Measurements from ENCODE around the gene IFNGR1. TPM values are rescaled to one million over a fixed set of nuclear protein-coding genes. Genes with fewer than 3 reads are reported as not detected.
"Not testable (repeated sequence)": the region's sequence is repeated elsewhere in the genome, so short reads cannot be mapped to it uniquely, and the experiment has no call there.

IFNGR1 gene
- total RNA-seq, 1 donor from 2014 or later = 112 TPM

DNA sequence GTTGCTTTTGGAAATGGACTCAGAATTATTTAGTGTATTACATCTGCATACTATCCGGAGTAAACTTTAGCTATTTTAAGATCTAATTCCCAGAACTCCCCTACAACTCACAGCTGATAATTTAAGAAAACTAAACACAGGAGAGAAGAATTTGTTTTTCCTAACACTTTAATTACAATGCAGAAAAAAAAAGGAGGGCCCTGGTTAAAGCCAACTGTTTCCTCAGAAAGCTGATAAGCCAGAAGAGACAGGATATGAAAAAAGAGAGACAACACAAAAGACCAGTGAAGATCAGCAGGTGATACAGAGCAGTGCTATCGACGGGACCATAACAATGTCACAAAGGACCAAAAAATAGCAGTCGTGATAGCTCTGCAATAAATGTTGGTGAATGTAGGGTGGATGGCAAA is 5.8 kb downstream of the IFNGR1 start:
- DNase-seq = no peak

DNA sequence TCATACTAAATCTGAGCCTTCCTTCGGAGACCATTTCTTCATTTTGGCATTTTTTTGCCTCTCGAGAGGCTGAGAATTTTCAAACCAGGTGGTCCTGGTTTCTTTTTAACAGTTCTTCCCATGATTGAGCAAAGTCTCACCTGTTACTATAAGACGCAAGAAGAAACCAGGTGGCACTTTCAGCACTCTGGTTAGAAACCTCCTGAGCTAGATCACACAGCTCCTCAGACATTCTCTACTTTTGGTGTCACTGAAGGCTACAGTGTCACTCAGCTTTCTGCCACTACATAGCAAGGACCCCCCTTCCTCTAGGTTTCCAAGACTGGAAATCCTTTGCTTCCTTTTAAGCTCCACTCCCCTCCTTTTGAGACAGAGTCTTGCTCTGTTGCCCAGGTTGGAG is 7.3 kb downstream of the IFNGR1 start:
- no peak for DNase-seq

GRCh38 chr6:137210903-137211302 is 8.3 kb downstream of the IFNGR1 start:
- DNase-seq = no peak

DNA sequence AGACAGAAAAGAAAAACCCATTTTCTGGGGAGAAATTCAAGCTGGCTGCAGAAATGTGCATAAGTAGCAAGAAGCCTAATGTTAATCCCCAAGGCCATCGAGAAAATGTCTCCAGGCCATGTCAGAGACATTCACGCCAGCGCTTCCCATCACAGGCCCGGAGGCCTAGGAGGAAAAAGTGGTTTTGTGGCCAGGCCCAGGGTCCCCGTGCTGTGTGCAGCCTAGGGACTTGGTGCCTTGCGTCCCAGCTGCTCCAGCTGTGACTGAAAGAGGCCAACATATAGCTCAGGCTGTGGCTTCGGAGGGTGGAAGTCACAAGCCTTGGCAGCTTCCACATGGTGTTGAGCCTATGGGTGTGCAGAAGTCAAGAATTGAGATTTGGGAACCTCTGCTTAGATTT is 10.9 kb downstream of the IFNGR1 start:
- DNase-seq = no peak

DNA sequence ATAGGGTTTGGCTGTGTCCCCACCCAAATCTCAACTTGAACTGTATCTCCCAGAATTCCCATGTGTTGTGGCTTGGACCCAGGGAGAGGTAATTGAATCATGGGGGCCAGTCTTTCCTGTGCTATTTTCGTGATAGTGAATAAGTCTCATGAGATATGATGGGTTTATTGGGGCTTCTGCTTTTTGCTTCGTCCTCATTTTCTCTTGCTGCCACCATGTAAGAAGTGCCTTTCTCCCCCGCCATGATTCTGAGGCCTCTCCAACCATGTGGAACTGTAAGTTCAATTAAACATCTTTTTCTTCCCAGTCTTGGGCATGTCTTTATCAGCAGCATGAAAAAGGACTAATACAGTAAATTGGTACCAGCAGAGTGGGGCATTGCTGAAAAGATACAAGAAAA is 11.7 kb downstream of the IFNGR1 start:
- DNase-seq = not testable (repeated sequence)

GRCh38 chr6:137206577-137206976 is 12.6 kb downstream of the IFNGR1 start:
- no peak for DNase-seq

DNA sequence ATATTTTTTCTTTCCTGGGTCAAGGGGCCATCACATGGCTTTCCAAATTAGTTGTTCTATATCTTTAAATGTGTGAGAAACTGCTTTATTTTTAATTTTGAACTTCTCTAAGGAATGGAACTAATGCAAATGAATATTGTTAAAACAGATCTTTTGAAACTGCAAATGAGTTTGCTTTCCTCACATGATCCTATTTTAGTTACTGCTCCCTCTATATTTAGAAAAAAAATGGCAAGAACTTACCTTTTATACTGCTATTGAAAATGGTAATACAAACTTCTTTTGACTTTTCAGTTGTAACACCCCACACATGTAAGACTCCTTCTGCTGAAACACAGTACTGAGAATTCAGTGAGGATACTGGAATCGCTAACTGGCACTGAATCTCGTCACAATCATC is 15.9 kb downstream of the IFNGR1 start:
- no peak for DNase-seq

DNA sequence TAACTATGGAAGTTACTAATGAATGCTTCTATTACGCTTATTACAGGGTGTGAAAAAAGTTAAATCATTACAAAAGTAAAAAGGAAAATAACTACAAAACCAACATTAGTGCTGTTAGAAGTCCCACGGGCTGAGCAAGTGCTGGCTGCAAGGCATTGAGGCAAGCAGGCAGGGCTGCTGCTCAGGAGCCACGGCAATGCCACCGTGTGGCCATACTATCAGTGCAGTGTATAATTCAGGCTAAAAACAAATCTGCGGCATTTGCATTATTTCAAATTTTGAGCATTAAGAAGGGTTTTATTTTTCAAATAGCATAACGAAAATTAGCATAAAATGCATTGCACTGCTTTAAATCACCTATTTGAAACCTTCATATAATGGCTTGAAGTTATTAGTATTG is 17.1 kb downstream of the IFNGR1 start:
- no peak for DNase-seq

- no peak for DNase-seq
These were observed 18.2 kb downstream of the IFNGR1 start for GRCh38 chr6:137201006-137201405.

GRCh38 chr6:137200288-137200687 is 18.9 kb downstream of the IFNGR1 start:
- no peak for DNase-seq

DNA sequence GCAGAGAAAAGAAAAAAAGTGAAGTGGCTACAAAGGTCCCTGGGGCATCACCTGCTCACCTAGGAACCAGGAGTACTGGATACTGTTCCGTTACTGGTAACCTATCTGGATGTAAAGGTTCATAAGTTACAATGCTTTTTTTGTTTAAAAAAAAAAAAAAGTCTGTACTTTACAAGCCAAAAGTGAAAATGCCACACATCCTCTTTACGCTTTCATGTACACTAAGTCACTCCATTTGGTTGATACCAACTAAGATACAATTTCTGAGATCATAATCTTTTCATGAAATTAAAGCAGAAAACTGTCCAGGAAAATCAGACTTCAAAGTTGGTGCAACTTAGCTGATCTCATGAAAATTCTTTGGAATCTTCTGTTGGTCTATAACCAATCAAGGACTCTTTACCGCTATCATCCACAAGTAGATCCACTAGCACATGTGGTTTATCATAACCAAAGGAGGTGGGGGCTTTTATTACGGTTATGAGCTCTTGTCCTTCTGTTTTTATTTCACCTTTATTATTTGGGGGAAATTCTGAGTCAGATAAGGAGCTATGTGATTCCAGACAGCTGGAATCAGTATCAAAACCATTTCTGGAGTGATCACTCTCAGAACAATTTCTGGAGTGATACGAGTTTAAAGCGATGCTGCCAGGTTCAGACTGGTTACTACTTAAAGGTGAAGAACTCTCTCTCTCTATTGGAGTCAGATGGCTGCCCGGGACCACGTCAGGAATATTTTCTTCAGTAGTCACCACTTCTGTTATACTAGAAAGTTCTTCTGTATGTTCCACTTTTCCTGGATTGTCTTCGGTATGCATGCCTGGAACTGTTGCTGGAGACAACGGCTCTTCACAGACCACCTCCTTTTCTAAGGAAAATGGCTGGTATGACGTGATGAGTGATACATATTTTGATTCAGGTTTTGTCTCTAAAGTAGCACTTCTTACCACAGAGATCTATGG is 21.2 kb downstream of the IFNGR1 start:
- no peak for DNase-seq

GRCh38 chr6:137193256-137194070 is 25.7 kb downstream of the IFNGR1 start:
- DNase-seq = no peak

- no peak for DNase-seq
These were observed 26.4 kb downstream of the IFNGR1 start for GRCh38 chr6:137192821-137193220.

DNA sequence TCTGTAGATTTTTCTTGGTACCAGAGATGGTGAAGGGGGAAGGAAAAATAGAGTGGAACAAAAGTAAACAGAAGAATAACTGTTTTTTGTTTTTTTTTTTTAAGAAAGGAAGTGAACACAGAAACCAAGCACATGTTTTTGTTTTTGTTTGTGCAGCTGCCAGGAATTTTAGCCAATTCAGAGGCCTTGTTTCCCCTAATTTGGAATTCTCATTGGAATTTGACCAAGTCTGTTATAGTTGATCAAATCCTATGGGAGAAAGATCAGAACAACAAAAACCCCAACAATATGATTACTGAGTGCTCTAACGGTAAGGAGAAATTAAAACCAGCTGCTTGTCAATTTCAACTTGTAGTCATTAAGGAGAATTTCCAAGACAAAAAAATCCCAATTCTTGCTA is 27.5 kb downstream of the IFNGR1 start:
- peak; percentile 73 for DNase-seq

DNA sequence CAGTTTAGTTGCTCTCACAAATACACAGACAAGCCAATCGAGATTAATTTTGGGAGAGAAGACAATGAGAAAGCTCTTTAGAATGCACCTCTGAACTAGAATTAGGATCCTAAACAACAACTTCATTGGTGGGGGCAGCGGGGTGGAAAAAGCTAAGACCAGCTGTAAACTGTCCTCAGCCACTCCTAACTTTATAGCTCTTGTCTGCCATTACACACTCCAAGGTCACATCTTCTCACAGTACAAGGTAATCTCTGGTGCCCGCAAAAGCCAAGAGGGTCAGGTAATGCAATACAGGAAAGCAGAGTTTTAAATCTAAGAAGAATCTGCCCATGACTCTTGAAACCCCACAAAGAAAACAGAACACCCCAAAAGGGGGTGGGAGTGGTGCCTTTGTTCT is 27.9 kb downstream of the IFNGR1 start:
- no peak for DNase-seq

- DNase-seq = no peak
These were observed 28.5 kb downstream of the IFNGR1 start for GRCh38 chr6:137190583-137191094.

DNA sequence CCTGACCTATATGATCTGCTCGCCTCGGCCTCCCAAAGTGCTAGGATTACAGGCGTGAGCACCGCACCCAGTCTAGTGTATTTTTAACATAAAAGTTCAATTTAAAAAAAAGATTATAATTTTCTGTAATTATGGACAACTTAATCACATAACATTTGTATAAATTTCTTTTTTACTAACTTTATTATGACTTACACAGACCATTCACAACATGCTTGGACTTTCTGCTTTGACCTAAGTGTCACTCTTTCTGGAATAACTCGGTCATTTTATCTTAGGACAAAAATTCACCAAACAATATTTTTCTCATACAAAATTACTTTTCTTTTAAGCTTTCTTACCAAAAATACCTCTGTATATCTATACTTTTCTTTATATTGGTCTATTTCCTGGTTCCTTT is 30.3 kb downstream of the IFNGR1 start:
- DNase-seq = no peak

GRCh38 chr6:137185290-137185689 is 33.9 kb downstream of the IFNGR1 start:
- no peak for DNase-seq

DNA sequence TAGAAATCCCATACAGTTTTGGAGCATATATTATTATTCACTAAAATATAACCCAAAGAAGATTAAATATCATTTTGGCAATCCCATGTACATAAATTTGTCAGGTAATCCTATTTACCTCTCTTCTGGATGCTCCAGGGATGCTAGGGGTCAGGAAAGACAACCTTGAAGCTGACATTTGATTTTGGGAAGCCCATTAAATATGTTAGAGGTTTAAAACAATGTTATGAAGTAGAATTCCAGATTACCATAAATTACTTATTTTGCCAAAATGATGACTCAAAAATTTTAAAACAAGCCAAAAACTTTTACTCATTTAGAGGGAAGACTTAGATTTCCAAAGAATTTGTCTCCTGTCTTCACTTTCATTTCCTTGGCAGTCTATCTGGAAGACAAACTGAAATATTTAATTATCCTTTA is 36.5 kb downstream of the IFNGR1 start:
- no peak for DNase-seq

DNA sequence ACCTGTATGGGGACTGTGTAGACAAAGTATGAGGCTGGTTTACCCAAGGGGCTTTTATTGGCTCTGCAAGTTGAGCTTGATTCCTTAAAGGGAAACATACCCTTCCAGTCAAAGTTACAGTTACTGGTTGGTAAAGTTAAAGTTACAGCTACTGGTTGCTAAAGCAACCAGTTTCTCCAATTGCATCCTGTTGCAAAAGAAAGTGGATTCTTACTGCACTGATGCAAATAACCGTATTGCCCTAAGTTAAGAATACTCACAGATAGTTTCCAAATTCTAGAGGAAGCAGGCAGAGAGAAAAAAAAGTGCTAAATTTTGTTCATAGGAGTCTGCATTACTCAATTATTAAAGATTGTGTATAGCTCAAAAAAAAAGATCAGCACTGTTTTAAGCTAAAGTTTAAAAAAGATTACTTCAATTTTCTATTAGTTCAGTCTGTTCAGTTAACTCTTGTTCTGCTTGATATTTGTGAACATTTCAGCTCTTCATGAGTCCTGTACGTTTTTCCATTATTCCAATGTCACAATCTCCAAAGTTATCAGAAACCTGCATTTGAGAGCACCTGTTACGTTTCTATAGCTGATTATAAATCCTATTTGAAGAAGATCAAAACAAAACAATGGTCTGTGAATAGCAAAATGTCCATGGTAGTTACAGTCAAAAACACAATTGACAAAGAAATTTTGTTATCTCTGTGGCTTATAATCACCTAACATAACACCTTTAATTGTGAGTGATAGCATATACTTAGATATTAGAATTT is 37.1 kb downstream of the IFNGR1 start:
- DNase-seq = no peak

DNA sequence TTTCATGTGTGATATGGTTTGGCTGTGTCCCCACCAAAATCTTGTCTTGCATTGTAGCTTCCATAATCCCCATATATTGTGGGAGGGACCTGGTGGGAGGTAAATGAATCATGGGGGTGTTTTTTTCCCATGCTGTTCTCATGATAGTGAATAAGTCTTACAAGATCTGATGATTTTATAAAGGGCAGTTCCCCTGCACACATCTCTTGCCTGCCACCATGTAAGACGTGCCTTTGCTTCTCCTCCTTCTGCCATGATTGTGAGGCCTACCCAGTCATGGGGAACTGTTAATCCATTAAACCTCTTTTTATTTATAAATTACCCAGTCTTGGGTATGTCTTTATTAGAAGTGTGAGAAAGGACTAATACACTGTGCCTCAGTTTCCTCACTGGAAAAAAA is 41.6 kb downstream of the IFNGR1 start:
- DNase-seq = no peak

DNA sequence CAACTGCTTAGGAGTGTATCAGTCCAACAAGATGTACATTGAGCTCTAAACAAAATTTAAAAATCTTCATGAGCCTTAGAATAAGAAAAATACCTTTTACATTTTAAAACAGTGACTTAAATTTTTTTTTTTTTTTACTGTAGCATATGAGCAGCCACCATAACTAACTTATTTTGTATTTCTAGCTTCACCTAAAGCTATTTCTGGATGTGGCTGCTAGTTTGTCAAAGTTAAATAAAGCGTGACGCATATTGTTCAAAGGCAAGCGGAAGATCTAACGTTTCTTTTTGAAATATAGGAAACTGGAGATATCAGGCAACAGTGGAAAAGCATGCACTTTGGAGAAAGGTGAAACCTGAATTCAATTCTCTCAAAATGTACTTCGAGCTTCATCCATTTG is 42.5 kb downstream of the IFNGR1 start:
- DNase-seq = no peak

Data from skin of body (tissue), 2 donors.